SK-N-SH (cell line): Measurements from ENCODE around the gene RAB40A. TPM values are rescaled to one million over a fixed set of nuclear protein-coding genes. Genes with fewer than 3 reads are reported as not detected.

Experiments used
- CHD2 ChIP-seq: fragments of 150-350 bp; IDR thresholded peaks from 2 replicates; pipeline ENCODE4 v1.6.1; 2018; ENCODE audit warnings: low read length; ENCODE audit not compliant: partially characterized antibody
- ELF1 ChIP-seq: IDR thresholded peaks from 2 replicates; pipeline ENCODE4 v1.4.0; 2012
- EP300 ChIP-seq, 2 experiments: IDR thresholded peaks; 2 replicates each; pipeline versions ENCODE4 v1.4.0 to v1.6.1; 2012; ENCODE audit warnings: borderline replicate concordance in 1 of 2, low read depth in 1 of 2, low read length in 1 of 2
- FOXJ3 ChIP-seq: sonication (generic); formaldehyde crosslinking; IDR thresholded peaks from 2 replicates; pipeline ENCODE4 v1.5.1; 2020; ENCODE audit warnings: mild to moderate bottlenecking, missing genetic modification reagents
- GABPA ChIP-seq: IDR thresholded peaks from 2 replicates; pipeline ENCODE4 v1.4.0; 2012; ENCODE audit warnings: low read depth, mild to moderate bottlenecking
- IRF3 ChIP-seq: fragments of 150-350 bp; IDR thresholded peaks from 2 replicates; pipeline ENCODE4 v1.6.1; 2016; ENCODE audit warnings: mild to moderate bottlenecking, low read depth, low read length
- JUND ChIP-seq: IDR thresholded peaks from 2 replicates; pipeline ENCODE4 v1.4.0; 2012
- MEF2A ChIP-seq: IDR thresholded peaks from 2 replicates; pipeline ENCODE4 v1.4.0; 2012; ENCODE audit warnings: low read depth, borderline replicate concordance
- NFIC ChIP-seq: IDR thresholded peaks from 2 replicates; pipeline ENCODE4 v1.4.0; 2012; ENCODE audit warnings: borderline replicate concordance
- RCOR1 ChIP-seq: fragments of 150-350 bp; IDR thresholded peaks from 2 replicates; pipeline ENCODE4 v1.6.1; 2017; ENCODE audit warnings: antibody characterized with exemption, low read length
- REST ChIP-seq: IDR thresholded peaks from 2 replicates; pipeline ENCODE4 v1.6.1; 2012; ENCODE audit warnings: mild to moderate bottlenecking, low read depth, low read length, moderate library complexity
- TCF12 ChIP-seq: IDR thresholded peaks from 2 replicates; pipeline ENCODE4 v1.4.0; 2012
- USF1 ChIP-seq: IDR thresholded peaks from 2 replicates; pipeline ENCODE4 v1.4.0; 2012; ENCODE audit warnings: low read depth, borderline replicate concordance
- USF2 ChIP-seq: fragments of 150-350 bp; IDR thresholded peaks from 2 replicates; pipeline ENCODE4 v1.6.1; 2017; ENCODE audit warnings: antibody characterized with exemption, low read length, low read depth, borderline replicate concordance
- ZBTB33 ChIP-seq: IDR thresholded peaks from 2 replicates; pipeline ENCODE4 v1.4.0; 2012; ENCODE audit warnings: low read depth, borderline replicate concordance
- polyA plus RNA-seq, 3 experiments: library from polyadenylated mRNA; depleted of rRNA; stranded (reverse); fragments of >200 nt; gene quantifications; 2 replicates each; pipeline ENCODE4 v1.2.3, GENCODE V29; 2012

RAB40A gene
- polyA plus RNA-seq, 1 of the 3 experiments (the other 2 are of a cell fraction) = 0.30 TPM

- TF ChIP-seq ZBTB33 (no peak), REST (no peak), TCF12 (peak; percentile 76), MEF2A (no peak), USF1 (no peak), CHD2 (no peak), RCOR1 (no peak), JUND (peak; percentile 71), IRF3 (no peak), FOXJ3 (CRISPR knock-in tag) (peak; percentile 15; the same call in 1 of the 2 replicates), NFIC (peak; percentile 33; the same call in 1 of the 2 replicates), ELF1 (no peak), GABPA (no peak), USF2 (no peak), EP300 (IDR thresholded peaks at IDR 0.05; ENCODE audit: borderline replicate concordance in 1 of 2, low read depth in 1 of 2, low read length in 1 of 2) (peak in 1 of 2 experiments; percentile 53; a peak in 3 of 4 replicates)
Measured at GRCh38 chrX:103503163-103503852, 16.0 kb downstream of the RAB40A start (continued).
